ENCODE data around the gene CSNK1E. TPM values are rescaled to one million over a fixed set of nuclear protein-coding genes. Genes with fewer than 3 reads are reported as not detected.
A peak's percentile ranks its signal among the peaks of the same experiment; 100 is the strongest.

The CSNK1E gene
- total RNA-seq, 1 experiment from 2014 or later: 307 TPM

- H3K4me3 ChIP-seq (ENCODE audit: insufficient read depth, low read depth, low read length): peak overlapping the region; percentile 69
- H3K36me3 ChIP-seq (replicated peaks; ENCODE audit: control insufficient read depth, insufficient read depth, low read length): peaks cover 22% of the 10 kb centered on the region
- DNase-seq: peak; percentile 89
- H3K27me3 ChIP-seq (ENCODE audit: control insufficient read depth, insufficient read depth, low read length): no peaks in the 10 kb centered on the region
Measured at GRCh38 chr22:38316364-38317121, 690 bp downstream of the CSNK1E start.

- Histone ChIP-seq H3K36me3 (replicated peaks; ENCODE audit: control insufficient read depth, insufficient read depth, low read length) (peaks cover 28% of the 10 kb centered on the region), H3K27me3 (ENCODE audit: control insufficient read depth, insufficient read depth, low read length) (no peaks in the 10 kb centered on the region), H3K4me3 (ENCODE audit: insufficient read depth, low read depth, low read length) (peak overlapping the region; percentile 69)
- no peak for DNase-seq
Measured at GRCh38 chr22:38315823-38316363, 1.3 kb downstream of the CSNK1E start.

GRCh38 chr22:38314933-38315822 lies 2.1 kb downstream of the CSNK1E start:
- Histone ChIP-seq H3K4me3 (ENCODE audit: insufficient read depth, low read depth, low read length) (peak overlapping the region; percentile 69), H3K27me3 (ENCODE audit: control insufficient read depth, insufficient read depth, low read length) (no peaks in the 10 kb centered on the region), H3K36me3 (replicated peaks; ENCODE audit: control insufficient read depth, insufficient read depth, low read length) (peaks cover 31% of the 10 kb centered on the region)
- no peak for DNase-seq

GRCh38 chr22:38314051-38314932 lies 2.9 kb downstream of the CSNK1E start:
- no peaks in the 10 kb centered on the region for H3K27me3 ChIP-seq (ENCODE audit: control insufficient read depth, insufficient read depth, low read length)
- DNase-seq: peak; percentile 70
- H3K36me3 ChIP-seq (replicated peaks; ENCODE audit: control insufficient read depth, insufficient read depth, low read length): peaks cover 34% of the 10 kb centered on the region
- peak overlapping the region; percentile 69 for H3K4me3 ChIP-seq (ENCODE audit: insufficient read depth, low read depth, low read length)

DNA sequence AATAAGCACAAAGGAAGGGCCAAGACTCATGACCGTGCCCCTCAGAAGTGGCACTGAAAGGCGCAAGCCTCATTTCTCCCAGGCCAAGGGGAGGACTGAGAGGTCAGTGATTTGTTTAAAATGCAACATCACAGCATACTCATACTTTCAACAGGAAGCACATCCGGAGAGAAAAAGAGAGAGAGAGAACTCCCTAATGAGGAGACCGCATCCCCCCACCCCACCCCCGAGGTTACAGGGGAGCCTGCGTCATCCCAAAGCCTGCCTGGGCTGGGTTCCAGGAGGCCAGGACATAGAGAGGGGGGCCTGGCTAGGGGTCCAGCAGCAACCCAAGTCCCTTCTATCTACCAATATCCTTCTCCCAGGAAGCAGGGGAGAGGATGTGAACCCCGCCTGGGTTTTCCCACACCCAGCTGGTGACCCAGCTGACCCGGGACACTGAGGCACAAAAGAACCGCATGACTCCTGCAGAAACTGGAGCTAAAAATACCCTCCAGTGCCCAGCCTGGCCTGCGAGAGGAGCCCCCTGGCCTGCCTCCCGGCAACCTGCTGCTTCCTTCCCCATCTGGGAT lies 3.8 kb downstream of the CSNK1E start:
- no peaks in the 10 kb centered on the region for H3K27me3 ChIP-seq (ENCODE audit: control insufficient read depth, insufficient read depth, low read length)
- H3K4me3 ChIP-seq (ENCODE audit: insufficient read depth, low read depth, low read length): no peak overlapping the region
- peaks cover 41% of the 10 kb centered on the region for H3K36me3 ChIP-seq (replicated peaks; ENCODE audit: control insufficient read depth, insufficient read depth, low read length)
- no peak for DNase-seq

DNA sequence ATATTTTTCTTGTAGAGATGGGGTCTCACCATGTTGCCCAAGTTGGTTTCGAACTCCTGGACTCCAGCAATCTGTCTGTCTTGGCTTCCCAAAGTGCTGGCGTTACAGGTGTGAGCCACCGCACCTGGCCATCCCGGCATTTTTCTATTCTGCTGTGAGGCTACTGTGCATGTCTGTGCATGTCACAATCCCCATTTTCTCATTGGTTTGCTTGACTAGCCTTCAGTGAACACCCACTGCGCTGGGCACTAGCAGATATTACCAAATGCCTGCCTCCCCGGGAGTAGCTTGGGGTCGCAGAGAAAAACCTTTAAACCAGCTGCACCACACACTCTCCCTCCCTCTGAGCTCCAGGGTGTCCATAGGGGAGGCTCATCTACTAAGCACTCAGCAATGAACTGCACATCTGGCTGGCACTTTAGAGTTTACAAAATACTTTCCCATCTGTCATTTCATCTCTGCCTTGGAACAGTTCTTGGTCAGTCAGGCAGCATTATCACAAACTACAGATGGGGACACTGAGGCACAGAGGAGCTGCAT lies 4.9 kb downstream of the CSNK1E start:
- peaks cover 46% of the 10 kb centered on the region for H3K36me3 ChIP-seq (replicated peaks; ENCODE audit: control insufficient read depth, insufficient read depth, low read length)
- no peaks in the 10 kb centered on the region for H3K27me3 ChIP-seq (ENCODE audit: control insufficient read depth, insufficient read depth, low read length)
- no peak for DNase-seq
- H3K4me3 ChIP-seq (ENCODE audit: insufficient read depth, low read depth, low read length): no peak overlapping the region

GRCh38 chr22:38311323-38311620 lies 6.0 kb downstream of the CSNK1E start:
- Histone ChIP-seq H3K4me3 (ENCODE audit: insufficient read depth, low read depth, low read length) (no peak overlapping the region), H3K36me3 (replicated peaks; ENCODE audit: control insufficient read depth, insufficient read depth, low read length) (peaks cover 46% of the 10 kb centered on the region), H3K27me3 (ENCODE audit: control insufficient read depth, insufficient read depth, low read length) (no peaks in the 10 kb centered on the region)
- no peak for DNase-seq

GRCh38 chr22:38310518-38311322 lies 6.5 kb downstream of the CSNK1E start:
- H3K36me3 ChIP-seq (replicated peaks; ENCODE audit: control insufficient read depth, insufficient read depth, low read length): peaks cover 46% of the 10 kb centered on the region
- H3K27me3 ChIP-seq (ENCODE audit: control insufficient read depth, insufficient read depth, low read length): no peaks in the 10 kb centered on the region
- H3K4me3 ChIP-seq (ENCODE audit: insufficient read depth, low read depth, low read length): no peak overlapping the region
- DNase-seq: no peak

DNA sequence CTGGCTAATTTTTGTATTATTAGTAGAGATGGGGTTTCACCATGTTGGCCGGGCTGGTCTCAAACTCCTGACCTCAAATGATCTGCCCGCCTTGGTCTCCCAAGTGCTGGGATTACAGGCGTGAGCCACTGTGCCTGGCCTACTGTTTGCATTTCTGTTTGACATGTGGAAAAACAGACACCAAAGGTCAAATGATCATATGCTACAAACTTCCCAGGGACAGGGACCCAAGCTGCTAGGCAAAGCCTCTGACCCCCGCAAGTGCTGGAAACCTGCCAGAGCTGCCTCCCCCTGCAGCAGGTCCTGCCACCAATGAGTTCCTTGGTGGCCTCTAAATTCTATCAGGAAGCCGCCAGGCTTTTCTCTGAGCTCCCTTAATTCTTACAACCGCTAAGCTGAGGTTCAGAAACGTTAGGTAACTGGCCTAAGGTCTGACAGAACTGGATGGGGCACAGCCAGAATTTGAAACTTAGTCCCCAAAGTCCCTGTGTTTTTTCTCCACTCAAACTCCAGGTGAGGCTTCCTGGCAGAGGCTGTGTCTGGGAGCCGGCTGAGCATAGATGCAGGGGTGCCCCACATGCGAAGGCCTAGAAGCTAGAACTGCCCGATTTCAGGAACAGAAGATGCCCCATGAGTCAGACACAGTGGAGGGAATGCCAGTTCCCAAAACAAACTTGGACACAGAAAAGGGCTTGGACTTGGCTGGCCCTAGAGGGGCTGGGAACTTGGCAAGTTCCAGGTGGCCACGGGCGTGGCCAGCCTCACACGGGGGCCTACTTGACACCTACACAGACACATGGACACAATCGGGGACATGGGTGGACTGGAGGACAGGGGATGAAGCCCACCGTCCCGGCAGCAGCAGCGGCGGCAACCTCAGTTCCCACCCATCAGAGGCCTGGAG lies 7.4 kb downstream of the CSNK1E start:
- no peaks in the 10 kb centered on the region for H3K27me3 ChIP-seq (ENCODE audit: control insufficient read depth, insufficient read depth, low read length)
- peaks cover 46% of the 10 kb centered on the region for H3K36me3 ChIP-seq (replicated peaks; ENCODE audit: control insufficient read depth, insufficient read depth, low read length)

DNA sequence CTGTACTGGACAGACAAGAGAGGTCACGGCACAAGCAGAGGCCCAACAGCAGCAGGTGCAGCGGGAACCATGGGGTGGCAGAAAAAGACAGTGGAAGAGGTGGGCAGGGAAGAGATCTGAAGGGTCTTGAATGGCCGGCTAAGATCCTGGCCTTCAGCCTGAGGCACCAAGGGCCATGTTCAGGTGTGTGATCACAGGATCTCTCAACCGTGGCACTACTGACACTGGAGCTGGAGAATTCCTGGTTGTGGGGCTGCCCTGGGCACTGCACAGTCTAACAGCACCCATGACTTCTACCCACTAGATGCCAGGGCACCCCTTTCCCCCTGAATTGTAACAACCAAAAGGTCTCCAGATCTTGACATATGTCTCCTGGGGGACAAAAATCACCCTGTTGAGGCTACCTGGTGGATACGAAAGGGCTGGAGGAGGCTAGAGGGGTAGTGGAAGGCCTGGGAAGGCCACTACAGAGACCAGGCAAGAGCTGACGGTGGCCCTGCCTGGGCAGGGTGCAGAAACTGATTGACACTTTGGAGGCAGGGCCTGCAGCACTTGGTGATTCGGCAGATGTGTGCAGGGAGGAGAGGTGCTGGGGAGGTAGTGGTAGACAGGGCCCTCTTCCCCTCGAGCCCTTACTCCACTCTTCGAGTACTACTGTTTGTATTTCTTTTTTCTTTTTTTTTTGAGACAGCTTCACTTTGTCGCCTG lies 8.3 kb downstream of the CSNK1E start:
- no peaks in the 10 kb centered on the region for H3K27me3 ChIP-seq (ENCODE audit: control insufficient read depth, insufficient read depth, low read length)
- DNase-seq: no peak
- H3K36me3 ChIP-seq (replicated peaks; ENCODE audit: control insufficient read depth, insufficient read depth, low read length): peaks cover 50% of the 10 kb centered on the region
- H3K4me3 ChIP-seq (ENCODE audit: insufficient read depth, low read depth, low read length): no peak overlapping the region

More for the DNA sequence above, 7.4 kb downstream of the CSNK1E start:
- no peak overlapping the region for H3K4me3 ChIP-seq (ENCODE audit: insufficient read depth, low read depth, low read length)
- no peak for DNase-seq

DNA sequence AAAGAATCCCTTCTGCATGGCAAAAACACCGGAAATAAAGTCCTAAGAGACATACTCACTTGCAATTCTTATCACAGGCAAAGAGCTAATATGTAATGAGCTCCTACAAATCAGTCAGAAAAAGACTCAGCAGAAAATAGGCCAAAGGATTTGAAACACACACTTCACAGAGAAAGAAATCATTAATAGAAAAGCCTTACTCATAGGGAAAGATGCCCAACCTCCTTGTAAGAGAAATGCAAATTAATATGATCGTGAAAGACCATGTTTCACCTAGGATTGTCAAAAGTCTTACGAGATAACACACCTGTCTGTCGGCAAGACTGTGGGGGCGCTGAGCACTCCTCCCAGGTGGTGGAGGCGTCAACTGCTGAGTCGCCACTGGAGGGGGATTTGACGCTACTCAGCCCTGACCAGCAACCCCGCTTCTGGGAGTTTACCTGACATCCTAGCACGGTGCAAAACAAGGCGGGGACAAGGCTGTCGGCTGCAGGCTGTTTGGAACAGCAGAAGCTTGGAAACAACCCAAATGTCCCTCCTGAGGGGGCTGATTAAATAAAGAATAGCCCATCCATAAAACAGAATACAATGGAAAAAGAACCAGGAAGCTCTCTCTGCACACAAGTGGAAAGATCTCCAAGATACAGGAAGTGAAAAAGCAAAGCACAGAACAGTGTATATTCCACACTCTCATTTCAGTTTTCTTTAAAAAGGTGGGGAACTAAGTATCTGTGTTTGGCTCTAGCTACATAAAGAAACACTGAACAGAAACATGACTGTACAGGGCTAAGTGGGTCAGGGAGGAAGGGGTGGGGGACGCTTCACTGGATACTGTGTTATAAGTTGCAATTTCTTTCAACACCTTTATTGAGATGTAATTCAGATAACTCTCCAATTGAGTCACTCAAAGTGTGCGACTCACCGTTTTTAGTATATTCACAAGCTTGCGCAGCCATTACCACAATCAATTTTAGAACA lies 11.5 kb downstream of the CSNK1E start:
- peaks cover 45% of the 10 kb centered on the region for H3K36me3 ChIP-seq (replicated peaks; ENCODE audit: control insufficient read depth, insufficient read depth, low read length)
- H3K4me3 ChIP-seq (ENCODE audit: insufficient read depth, low read depth, low read length): no peak overlapping the region
- peak; percentile 87 for DNase-seq
- H3K27me3 ChIP-seq (ENCODE audit: control insufficient read depth, insufficient read depth, low read length): no peaks in the 10 kb centered on the region

Measured in H7 (cell line).